Activated T-helper 2 cell treated with anti-CD3 and anti-CD28 coated beads, Interferon-gamma antibody, Interleukin-2, Interleukin-4, amounts not matched to agents 10 μg/mL and 5 μg/mL and 100 μg/mL, durations not matched to agents 14 hours and 24 hours and 36 hours (primary cell): ENCODE results near the gene GALNT10. TPM values are rescaled to one million over a fixed set of nuclear protein-coding genes. Genes with fewer than 3 reads are reported as not detected.

ENCODE experiments used
- DNase-seq: peaks from one replicate; pipeline ENCODE4 v3.0.0; 2021; ENCODE audit warnings: low spot score
- H3K27ac Mint-ChIP-seq: one replicate; pipeline ENCODE4 v1.8.0; 2021; ENCODE audit warnings: mixed read lengths
- H3K27me3 Mint-ChIP-seq: one replicate; pipeline ENCODE4 v1.8.0; 2021; ENCODE audit warnings: low read depth, mixed read lengths
- H3K36me3 Mint-ChIP-seq: one replicate; pipeline ENCODE4 v1.8.0; 2021; ENCODE audit warnings: low read depth, mixed read lengths
- H3K4me1 Mint-ChIP-seq: one replicate; pipeline ENCODE4 v1.8.0; 2021; ENCODE audit warnings: low read depth, mixed read lengths
- H3K4me3 Mint-ChIP-seq: one replicate; pipeline ENCODE4 v1.8.0; 2021; ENCODE audit warnings: low read depth, mild to moderate bottlenecking, moderate library complexity, mixed read lengths
- H3K9me3 Mint-ChIP-seq: one replicate; pipeline ENCODE4 v1.8.0; 2021; ENCODE audit warnings: mixed read lengths
- intact Hi-C: fragments of 100-400 bp; cut with micrococcal nuclease; formaldehyde crosslinking; loops from one replicate; pipeline ENCODE4 v1.15.1; 2023
- total RNA-seq: library from RNA; stranded (reverse); gene quantifications from 2 replicates; pipeline ENCODE4 v1.2.3, GENCODE V29; 2022

The GALNT10 gene
- total RNA-seq, 1 donor from 2014 or later = 35.5 TPM

- Mint-ChIP-seq H3K27me3 (no peaks in the 10 kb centered on the region), H3K9me3 (no peaks in the 10 kb centered on the region), H3K27ac (no peak overlapping the region), H3K36me3 (peaks cover 3% of the 10 kb centered on the region), H3K4me1 (peaks cover 16% of the 10 kb centered on the region), H3K4me3 (no peak overlapping the region)
- no peak for DNase-seq
- intact Hi-C loops = loop anchor here (10.0 kb wide), 1 partner anchor 125 kb away; the partner anchor contains the start of gene GALNT10
Measured at GRCh38 chr5:154319736-154320135, 129.2 kb downstream of the GALNT10 start.

DNA sequence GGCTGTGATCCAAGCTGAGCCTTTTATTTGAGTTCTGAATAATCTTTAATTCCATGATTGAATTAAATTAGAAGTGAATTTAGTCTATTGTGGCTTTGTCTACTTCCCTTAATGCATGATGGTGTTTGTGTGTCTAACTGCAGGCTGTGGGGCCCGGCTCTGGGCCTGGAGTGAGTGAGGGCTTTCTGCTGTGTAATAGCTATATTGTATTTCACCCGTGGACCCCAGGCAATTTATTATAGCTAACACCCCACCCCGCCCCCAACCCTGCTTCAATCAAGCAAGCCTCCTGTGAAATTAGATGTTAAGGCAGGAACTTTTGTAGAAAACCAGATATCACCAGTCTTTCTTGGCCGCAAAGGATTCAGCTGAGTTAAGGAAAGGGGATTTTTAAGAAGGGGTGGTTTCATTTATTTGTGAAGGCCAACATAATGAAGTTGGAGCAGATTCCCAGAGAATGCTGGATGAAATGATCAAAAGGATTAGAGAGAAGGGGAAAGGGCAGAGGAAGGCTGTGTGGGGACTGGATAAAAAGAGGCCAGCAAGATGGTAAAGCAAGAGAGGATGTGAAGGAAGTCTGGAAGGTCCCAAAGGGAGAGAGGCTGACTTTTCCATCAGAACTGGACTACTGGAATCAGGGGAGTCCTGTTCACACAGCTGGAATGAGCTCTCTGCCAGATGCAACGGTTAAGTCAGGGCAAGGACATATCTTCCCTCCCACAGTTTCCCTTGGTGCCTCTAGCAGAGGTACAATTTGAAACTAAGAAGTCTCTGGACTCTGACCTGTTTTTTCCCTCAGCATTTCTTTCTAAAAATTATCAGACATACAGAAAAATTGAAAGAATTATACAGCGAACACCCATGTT is 129.9 kb downstream of the GALNT10 start:
- H3K27me3 Mint-ChIP-seq = no peaks in the 10 kb centered on the region
- peaks cover 16% of the 10 kb centered on the region for H3K4me1 Mint-ChIP-seq
- H3K27ac Mint-ChIP-seq = no peak overlapping the region
- H3K4me3 Mint-ChIP-seq = no peak overlapping the region
- peaks cover 3% of the 10 kb centered on the region for H3K36me3 Mint-ChIP-seq
- intact Hi-C loops = no loop called here
- no peak for DNase-seq
- H3K9me3 Mint-ChIP-seq = no peaks in the 10 kb centered on the region

- peaks cover 3% of the 10 kb centered on the region for H3K36me3 Mint-ChIP-seq
- H3K4me1 Mint-ChIP-seq = peaks cover 17% of the 10 kb centered on the region
- H3K27ac Mint-ChIP-seq = no peak overlapping the region
- no peaks in the 10 kb centered on the region for H3K27me3 Mint-ChIP-seq
- no peaks in the 10 kb centered on the region for H3K9me3 Mint-ChIP-seq
- H3K4me3 Mint-ChIP-seq = no peak overlapping the region
- no peak for DNase-seq
- intact Hi-C loops = no loop called here
Measured at GRCh38 chr5:154321546-154321945, 131.0 kb downstream of the GALNT10 start.

GRCh38 chr5:154324033-154324432 is 133.5 kb downstream of the GALNT10 start:
- no peak overlapping the region for H3K4me3 Mint-ChIP-seq
- intact Hi-C loops = no loop called here
- DNase-seq = no peak
- no peaks in the 10 kb centered on the region for H3K9me3 Mint-ChIP-seq
- H3K27me3 Mint-ChIP-seq = no peaks in the 10 kb centered on the region
- H3K27ac Mint-ChIP-seq = no peak overlapping the region
- no peaks in the 10 kb centered on the region for H3K36me3 Mint-ChIP-seq
- peaks cover 12% of the 10 kb centered on the region for H3K4me1 Mint-ChIP-seq

DNA sequence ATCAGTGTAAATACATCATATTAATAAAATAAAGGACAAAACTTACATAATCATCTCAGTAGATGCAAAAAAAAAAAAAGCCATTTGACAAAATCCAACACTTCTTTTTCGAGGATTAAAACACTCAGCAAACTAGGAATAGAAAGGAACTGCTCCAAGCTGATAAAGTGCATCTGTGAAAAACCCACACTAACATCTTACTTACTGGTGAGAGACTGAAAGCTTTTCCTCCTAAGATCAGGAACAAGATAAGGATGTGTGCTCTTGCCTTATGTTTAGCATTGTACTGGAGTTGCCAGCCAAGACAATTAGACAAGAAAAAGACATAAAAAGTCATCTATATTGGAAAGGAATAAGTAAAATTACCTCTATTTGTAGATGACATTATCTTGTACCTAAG is 135.0 kb downstream of the GALNT10 start:
- no peaks in the 10 kb centered on the region for H3K36me3 Mint-ChIP-seq
- intact Hi-C loops = no loop called here
- H3K27me3 Mint-ChIP-seq = no peaks in the 10 kb centered on the region
- H3K4me3 Mint-ChIP-seq = no peak overlapping the region
- no peak for DNase-seq
- no peaks in the 10 kb centered on the region for H3K9me3 Mint-ChIP-seq
- H3K4me1 Mint-ChIP-seq = peaks cover 7% of the 10 kb centered on the region
- no peak overlapping the region for H3K27ac Mint-ChIP-seq

DNA sequence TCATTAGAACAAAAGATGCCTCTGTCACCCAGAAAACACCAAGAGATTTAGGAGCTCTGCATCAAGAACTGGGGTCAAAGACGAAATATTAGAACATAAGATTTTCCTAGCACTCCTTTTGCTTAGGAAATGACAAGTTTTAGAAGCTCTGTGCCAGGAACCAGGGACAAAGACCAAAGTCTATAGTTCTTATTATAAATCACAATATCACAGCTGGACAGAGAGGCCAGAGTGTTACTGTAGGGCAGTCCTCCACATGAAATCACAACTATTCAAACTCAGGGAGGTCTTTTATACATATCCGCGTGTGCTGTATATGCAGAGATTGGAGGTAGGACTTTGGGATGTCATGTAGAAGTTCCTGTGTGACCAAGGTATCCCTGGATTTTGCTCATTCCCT is 138.5 kb downstream of the GALNT10 start:
- no peak for DNase-seq
- intact Hi-C loops = no loop called here
- peaks cover 1% of the 10 kb centered on the region for H3K4me1 Mint-ChIP-seq
- no peak overlapping the region for H3K4me3 Mint-ChIP-seq
- H3K9me3 Mint-ChIP-seq = no peaks in the 10 kb centered on the region
- H3K27me3 Mint-ChIP-seq = no peaks in the 10 kb centered on the region
- H3K27ac Mint-ChIP-seq = no peak overlapping the region
- peaks cover 6% of the 10 kb centered on the region for H3K36me3 Mint-ChIP-seq

DNA sequence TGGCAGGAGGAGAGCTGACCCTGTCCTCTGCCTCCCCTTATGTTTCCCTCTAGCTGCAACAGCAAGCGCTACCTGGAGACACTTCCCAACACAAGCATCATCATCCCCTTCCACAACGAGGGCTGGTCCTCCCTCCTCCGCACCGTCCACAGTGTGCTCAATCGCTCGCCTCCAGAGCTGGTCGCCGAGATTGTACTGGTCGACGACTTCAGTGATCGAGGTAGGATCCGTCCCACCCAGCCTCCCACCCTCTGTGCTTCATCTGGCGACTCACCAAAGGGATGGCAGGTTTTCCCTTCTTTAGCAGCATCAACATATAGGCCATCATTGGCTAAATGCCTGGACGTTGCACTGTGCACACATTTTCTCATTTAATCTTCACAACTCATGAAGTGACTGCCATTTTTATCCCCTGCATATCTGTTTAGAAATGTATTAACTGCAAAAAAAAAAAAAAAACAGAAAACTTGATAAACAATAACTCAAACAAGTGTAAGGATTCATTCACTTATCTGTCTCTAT is 139.0 kb downstream of the GALNT10 start:
- Mint-ChIP-seq H3K9me3 (no peaks in the 10 kb centered on the region), H3K4me1 (peaks cover 1% of the 10 kb centered on the region), H3K27ac (no peak overlapping the region), H3K27me3 (no peaks in the 10 kb centered on the region), H3K36me3 (peaks cover 6% of the 10 kb centered on the region), H3K4me3 (no peak overlapping the region)
- no peak for DNase-seq
- intact Hi-C loops = no loop called here

DNA sequence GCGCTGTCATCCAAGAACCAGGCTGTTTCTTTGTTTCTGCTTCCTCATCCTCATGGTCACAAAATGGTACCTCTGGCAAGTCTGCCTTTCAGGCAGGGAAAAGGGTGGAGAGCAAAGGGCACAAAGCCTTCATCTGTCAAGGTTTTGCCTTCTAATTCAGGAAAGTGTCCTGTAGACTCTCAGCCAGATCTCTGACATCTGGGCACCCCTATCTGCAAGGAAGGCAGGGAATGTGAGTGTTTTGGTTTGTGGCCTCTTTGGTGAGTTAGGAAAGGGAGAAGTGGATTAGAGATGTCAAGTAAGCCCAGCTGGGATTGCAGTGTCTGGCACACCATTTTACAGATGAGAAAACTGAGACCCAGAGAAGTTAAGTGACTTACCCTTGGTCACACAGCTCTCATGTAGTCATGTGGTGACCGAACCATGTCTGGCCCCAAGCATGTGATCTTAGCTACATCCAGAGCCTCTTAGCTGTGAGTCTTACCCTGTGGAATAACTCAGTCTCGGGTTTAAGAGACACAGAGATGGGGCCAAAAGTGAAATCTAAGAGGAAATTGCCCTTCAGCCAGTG is 139.6 kb downstream of the GALNT10 start:
- Mint-ChIP-seq H3K4me1 (peaks cover 1% of the 10 kb centered on the region), H3K9me3 (no peaks in the 10 kb centered on the region), H3K27ac (no peak overlapping the region)

DNA sequence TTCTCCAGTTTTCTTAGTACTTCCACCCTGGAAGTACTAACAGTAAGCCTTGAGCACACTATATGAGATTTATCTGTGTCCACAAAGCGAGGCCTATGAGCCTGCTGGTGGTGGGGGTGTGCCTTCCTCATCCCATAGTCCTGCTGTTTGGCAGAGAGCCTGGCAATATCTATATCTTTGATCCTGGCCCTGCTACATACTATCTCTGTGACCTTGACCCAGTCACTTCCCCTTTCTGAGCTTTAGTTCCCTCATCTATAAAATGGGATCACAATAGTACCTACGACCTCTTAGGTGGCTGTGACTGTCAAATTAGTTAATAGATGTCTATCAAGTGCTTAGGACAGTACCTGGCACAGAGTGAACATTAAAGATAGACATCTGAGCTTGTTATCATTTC is 140.7 kb downstream of the GALNT10 start:
- H3K27ac Mint-ChIP-seq = no peak overlapping the region

More for the DNA sequence above, 139.6 kb downstream of the GALNT10 start:
- no peak for DNase-seq
- Mint-ChIP-seq H3K36me3 (peaks cover 9% of the 10 kb centered on the region), H3K27me3 (no peaks in the 10 kb centered on the region), H3K4me3 (no peak overlapping the region)
- intact Hi-C loops = no loop called here

DNA sequence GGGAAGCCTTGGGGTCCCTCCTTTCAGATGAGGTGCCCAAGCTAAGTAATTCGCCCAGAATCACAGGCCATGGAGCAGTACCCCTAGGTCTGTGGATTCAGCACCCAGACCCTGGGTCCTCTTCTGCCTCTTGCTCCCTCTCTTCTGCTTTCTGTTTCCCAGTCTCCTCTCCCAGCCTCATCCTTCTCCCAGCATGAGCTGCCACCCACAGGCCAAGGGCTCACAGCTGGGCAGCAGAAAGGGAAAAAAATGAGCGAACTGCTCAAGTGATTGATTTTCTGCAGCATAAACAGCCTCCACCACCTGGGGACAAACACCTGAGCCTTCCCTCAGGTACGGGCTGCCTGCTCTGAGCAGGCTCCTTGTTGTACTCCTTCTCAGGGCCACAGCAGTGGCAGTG is 141.4 kb downstream of the GALNT10 start:
- Mint-ChIP-seq H3K27me3 (no peaks in the 10 kb centered on the region), H3K4me1 (no peaks in the 10 kb centered on the region), H3K36me3 (peaks cover 17% of the 10 kb centered on the region), H3K4me3 (no peak overlapping the region), H3K27ac (no peak overlapping the region), H3K9me3 (no peaks in the 10 kb centered on the region)
- no peak for DNase-seq
- intact Hi-C loops = no loop called here

More for the DNA sequence above, 140.7 kb downstream of the GALNT10 start:
- intact Hi-C loops = no loop called here
- Mint-ChIP-seq H3K4me1 (no peaks in the 10 kb centered on the region), H3K9me3 (no peaks in the 10 kb centered on the region), H3K4me3 (no peak overlapping the region), H3K36me3 (peaks cover 15% of the 10 kb centered on the region), H3K27me3 (no peaks in the 10 kb centered on the region)
- no peak for DNase-seq

DNA sequence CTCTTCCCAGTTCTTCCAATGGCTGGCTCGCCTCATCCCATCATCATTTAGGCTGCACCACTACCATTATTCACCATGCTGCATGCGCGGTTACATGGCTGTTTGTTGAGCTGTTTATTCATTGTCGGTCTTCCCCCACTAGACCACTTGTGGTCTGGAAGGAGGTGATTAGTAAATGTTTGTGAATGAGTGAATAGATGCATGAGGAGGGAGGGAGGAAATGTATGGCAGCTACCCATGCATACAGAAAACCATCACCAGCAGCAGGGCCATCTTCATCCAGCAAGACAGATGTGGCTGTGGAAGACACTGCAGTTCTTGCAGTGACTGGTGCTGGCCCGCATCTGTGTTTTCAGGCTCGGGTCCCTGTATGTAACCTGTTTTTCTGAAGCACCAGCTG is 141.9 kb downstream of the GALNT10 start:
- H3K27me3 Mint-ChIP-seq = no peaks in the 10 kb centered on the region
- peaks cover 19% of the 10 kb centered on the region for H3K36me3 Mint-ChIP-seq
- H3K4me1 Mint-ChIP-seq = no peaks in the 10 kb centered on the region
- DNase-seq = no peak
- no peak overlapping the region for H3K4me3 Mint-ChIP-seq
- intact Hi-C loops = no loop called here
- H3K27ac Mint-ChIP-seq = no peak overlapping the region
- H3K9me3 Mint-ChIP-seq = no peaks in the 10 kb centered on the region

DNA sequence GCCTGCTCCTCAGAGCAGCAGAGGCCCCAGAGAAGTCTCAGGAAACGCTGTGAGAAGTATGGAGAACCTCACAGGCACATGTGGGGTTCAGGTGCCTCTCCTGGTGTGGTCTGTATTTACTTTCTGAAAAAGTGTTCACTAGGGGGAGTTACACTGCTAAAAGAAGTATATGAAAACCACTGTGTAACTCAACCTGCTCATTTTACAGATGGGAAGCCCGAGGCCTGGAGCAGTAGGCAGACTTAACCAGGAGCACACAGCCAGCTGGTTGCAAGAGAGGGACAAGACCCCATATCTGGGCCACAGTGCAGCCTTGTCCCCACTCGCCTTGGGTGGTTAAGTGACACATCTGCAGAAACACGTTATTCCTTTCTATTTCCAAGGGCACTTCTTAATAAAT is 142.5 kb downstream of the GALNT10 start:
- no peaks in the 10 kb centered on the region for H3K4me1 Mint-ChIP-seq
- intact Hi-C loops = no loop called here
- H3K27me3 Mint-ChIP-seq = no peaks in the 10 kb centered on the region

DNA sequence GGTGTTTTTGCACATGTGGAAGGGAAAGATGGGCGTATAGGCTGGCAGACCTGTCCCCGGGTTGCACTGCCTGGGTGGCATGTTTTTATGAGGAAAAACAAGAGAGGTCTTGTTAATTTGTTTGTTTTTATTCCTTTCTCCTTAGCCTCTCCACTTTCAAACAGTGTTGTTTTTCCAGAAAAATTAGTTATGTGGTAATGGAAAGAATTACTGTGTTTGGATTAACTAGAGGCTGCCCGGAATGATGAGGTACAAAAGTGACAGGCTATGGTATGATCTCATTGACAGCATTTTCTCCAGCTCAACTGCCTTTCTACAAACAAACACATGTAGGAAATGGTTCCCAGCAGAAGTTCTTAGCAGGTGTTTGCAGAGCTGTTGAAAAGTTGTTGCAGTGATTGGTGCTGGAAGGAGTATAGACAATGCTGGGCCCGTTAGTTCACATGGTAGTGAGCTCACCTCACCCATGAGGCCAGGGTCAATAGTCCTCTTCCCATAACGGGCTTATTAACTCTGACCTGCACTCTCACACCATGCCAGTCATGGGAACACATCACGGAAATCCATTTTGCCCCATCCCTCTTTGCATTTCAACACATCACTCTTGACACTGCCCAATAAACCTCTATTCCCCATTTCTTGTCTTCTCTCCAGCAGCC is 144.0 kb downstream of the GALNT10 start:
- intact Hi-C loops = no loop called here
- Mint-ChIP-seq H3K27me3 (no peaks in the 10 kb centered on the region), H3K27ac (no peak overlapping the region), H3K9me3 (no peaks in the 10 kb centered on the region), H3K4me1 (no peaks in the 10 kb centered on the region), H3K4me3 (no peak overlapping the region), H3K36me3 (peaks cover 22% of the 10 kb centered on the region)
- no peak for DNase-seq

More for the DNA sequence above, 142.5 kb downstream of the GALNT10 start:
- Mint-ChIP-seq H3K4me3 (no peak overlapping the region), H3K9me3 (no peaks in the 10 kb centered on the region), H3K27ac (no peak overlapping the region), H3K36me3 (peaks cover 22% of the 10 kb centered on the region)
- DNase-seq = no peak
